Osteocyte (in vitro differentiated cells): ENCODE results near the gene OR51L1. TPM values are rescaled to one million over a fixed set of nuclear protein-coding genes. Genes with fewer than 3 reads are reported as not detected.

Experiments
- DNase-seq: peaks from one replicate; pipeline ENCODE4 v3.0.0; 2021; ENCODE audit warnings: mixed read lengths; ENCODE audit not compliant: unreplicated experiment; ENCODE audit errors: extremely low spot score
- H3K27ac Mint-ChIP-seq: one replicate; pipeline ENCODE4 v1.8.0; 2021; ENCODE audit warnings: mild to moderate bottlenecking, mixed read lengths; ENCODE audit not compliant: unreplicated experiment
- H3K27me3 Mint-ChIP-seq: one replicate; pipeline ENCODE4 v1.8.0; 2021; ENCODE audit warnings: mixed read lengths; ENCODE audit not compliant: unreplicated experiment
- H3K36me3 Mint-ChIP-seq: one replicate; pipeline ENCODE4 v1.8.0; 2021; ENCODE audit warnings: mixed read lengths; ENCODE audit not compliant: unreplicated experiment
- H3K4me1 Mint-ChIP-seq: one replicate; pipeline ENCODE4 v1.8.0; 2021; ENCODE audit warnings: mixed read lengths; ENCODE audit not compliant: unreplicated experiment
- H3K4me3 Mint-ChIP-seq: one replicate; pipeline ENCODE4 v1.8.0; 2021; ENCODE audit warnings: mild to moderate bottlenecking, moderate library complexity, mixed read lengths; ENCODE audit not compliant: unreplicated experiment
- H3K9me3 Mint-ChIP-seq: one replicate; pipeline ENCODE4 v1.8.0; 2021; ENCODE audit warnings: mixed read lengths; ENCODE audit not compliant: unreplicated experiment
- CTCF ChIP-seq: fragments of 200-600 bp; sonication (generic); IDR thresholded peaks from 2 replicates; pipeline ENCODE4 v1.5.0; 2021; ENCODE audit warnings: antibody characterized with exemption, mild to moderate bottlenecking, moderate library complexity
- total RNA-seq: library from RNA; stranded (reverse); gene quantifications from 2 replicates; pipeline ENCODE4 v1.2.1, GENCODE V29; 2021

Gene OR51L1
- total RNA-seq, 1 donor from 2014 or later = not detected

- Mint-ChIP-seq H3K4me1 (no peaks in the 10 kb centered on the region), H3K4me3 (no peak overlapping the region), H3K9me3 (no peaks in the 10 kb centered on the region), H3K36me3 (no peaks in the 10 kb centered on the region), H3K27me3 (peaks cover 4% of the 10 kb centered on the region), H3K27ac (no peak overlapping the region)
- DNase-seq = no peak
- no peak for TF ChIP-seq CTCF
These were observed 48.7 kb downstream of the OR51L1 start for GRCh38 chr11:5043380-5043779.

GRCh38 chr11:5046226-5046625 is 51.6 kb downstream of the OR51L1 start, which contains the start of gene OR52J3:
Gene OR52J3 (plus strand): TSS chr11:5046526. CDS start chr11:5046526, 0 bp downstream.
- H3K27me3 Mint-ChIP-seq = peaks cover 6% of the 10 kb centered on the region
- no peak for DNase-seq
- no peaks in the 10 kb centered on the region for H3K36me3 Mint-ChIP-seq
- no peaks in the 10 kb centered on the region for H3K4me1 Mint-ChIP-seq
- no peak within 1 kb of the TSS for H3K4me3 Mint-ChIP-seq
- H3K27ac Mint-ChIP-seq = no peak within 1 kb of the TSS
- no peak for TF ChIP-seq CTCF
- H3K9me3 Mint-ChIP-seq = no peaks in the 10 kb centered on the region

GRCh38 chr11:5046754-5047330 is 52.2 kb downstream of the OR51L1 start:
- no peak overlapping the region for H3K27ac Mint-ChIP-seq
- no peak overlapping the region for H3K4me3 Mint-ChIP-seq
- peaks cover 6% of the 10 kb centered on the region for H3K27me3 Mint-ChIP-seq
- TF ChIP-seq CTCF = no peak
- H3K4me1 Mint-ChIP-seq = no peaks in the 10 kb centered on the region
- DNase-seq = no peak
- no peaks in the 10 kb centered on the region for H3K36me3 Mint-ChIP-seq
- no peaks in the 10 kb centered on the region for H3K9me3 Mint-ChIP-seq

Other genes starting within 250 kb of the OR51L1 start
- not detected in 2 replicates for gene OR51F1, start 224.9 kb upstream of the OR51L1 start, total RNA-seq
- not detected in 2 replicates for gene OR52R1, start 190.5 kb upstream of the OR51L1 start, total RNA-seq
- gene OR51F2, start 173.5 kb upstream of the OR51L1 start, total RNA-seq = not detected in 2 replicates
- gene OR51S1, start 145.6 kb upstream of the OR51L1 start, total RNA-seq = not detected in 2 replicates
- gene OR51T1, start 113.0 kb upstream of the OR51L1 start, total RNA-seq = not detected in 2 replicates
- not detected in 2 replicates for gene OR51A7, start 91.1 kb upstream of the OR51L1 start, total RNA-seq
- gene OR51G2, start 75.5 kb upstream of the OR51L1 start, total RNA-seq = not detected in 2 replicates
- gene OR51G1, start 70.5 kb upstream of the OR51L1 start, total RNA-seq = not detected in 2 replicates
- not detected in 2 replicates for gene OR51A4, start 47.2 kb upstream of the OR51L1 start, total RNA-seq
- not detected in 2 replicates for gene OR51A2, start 39.1 kb upstream of the OR51L1 start, total RNA-seq
- gene OR52J3, start 51.7 kb downstream of the OR51L1 start, total RNA-seq = not detected in 2 replicates
- gene OR52E2, start 64.8 kb downstream of the OR51L1 start, total RNA-seq = not detected in 2 replicates
- gene OR52E1, start 74.7 kb downstream of the OR51L1 start, total RNA-seq = not detected in 2 replicates
- gene OR52A5, start 143.5 kb downstream of the OR51L1 start, total RNA-seq = not detected in 2 replicates
- gene OR52A1, start 159.9 kb downstream of the OR51L1 start, total RNA-seq = not detected in 2 replicates
- not detected in 2 replicates for gene OR51V1, start 205.8 kb downstream of the OR51L1 start, total RNA-seq
- not detected in 2 replicates for gene HBB, start 232.2 kb downstream of the OR51L1 start, total RNA-seq
- gene HBD, start 239.6 kb downstream of the OR51L1 start, total RNA-seq = not detected in 2 replicates